Ishikawa (cell line): ENCODE data around the gene STRA6.

Source experiments
- EP300 ChIP-seq: IDR thresholded peaks from 2 replicates; pipeline ENCODE4 v1.6.1; 2012; ENCODE audit warnings: borderline replicate concordance
- TAF1 ChIP-seq: IDR thresholded peaks from 2 replicates; pipeline ENCODE4 v1.6.1; 2012; ENCODE audit warnings: low read depth, mild to moderate bottlenecking
- TF ChIP-seq, protein P1 (sequence below): IDR thresholded peaks from 2 replicates; pipeline ENCODE4 v1.6.1; 2012; ENCODE audit warnings: low read depth, mild to moderate bottlenecking

GRCh38 chr15:74250266-74250665 lies 47.7 kb upstream of the STRA6 start:
- no peak for TF ChIP-seq TAF1
- TF ChIP-seq, protein P1, sequence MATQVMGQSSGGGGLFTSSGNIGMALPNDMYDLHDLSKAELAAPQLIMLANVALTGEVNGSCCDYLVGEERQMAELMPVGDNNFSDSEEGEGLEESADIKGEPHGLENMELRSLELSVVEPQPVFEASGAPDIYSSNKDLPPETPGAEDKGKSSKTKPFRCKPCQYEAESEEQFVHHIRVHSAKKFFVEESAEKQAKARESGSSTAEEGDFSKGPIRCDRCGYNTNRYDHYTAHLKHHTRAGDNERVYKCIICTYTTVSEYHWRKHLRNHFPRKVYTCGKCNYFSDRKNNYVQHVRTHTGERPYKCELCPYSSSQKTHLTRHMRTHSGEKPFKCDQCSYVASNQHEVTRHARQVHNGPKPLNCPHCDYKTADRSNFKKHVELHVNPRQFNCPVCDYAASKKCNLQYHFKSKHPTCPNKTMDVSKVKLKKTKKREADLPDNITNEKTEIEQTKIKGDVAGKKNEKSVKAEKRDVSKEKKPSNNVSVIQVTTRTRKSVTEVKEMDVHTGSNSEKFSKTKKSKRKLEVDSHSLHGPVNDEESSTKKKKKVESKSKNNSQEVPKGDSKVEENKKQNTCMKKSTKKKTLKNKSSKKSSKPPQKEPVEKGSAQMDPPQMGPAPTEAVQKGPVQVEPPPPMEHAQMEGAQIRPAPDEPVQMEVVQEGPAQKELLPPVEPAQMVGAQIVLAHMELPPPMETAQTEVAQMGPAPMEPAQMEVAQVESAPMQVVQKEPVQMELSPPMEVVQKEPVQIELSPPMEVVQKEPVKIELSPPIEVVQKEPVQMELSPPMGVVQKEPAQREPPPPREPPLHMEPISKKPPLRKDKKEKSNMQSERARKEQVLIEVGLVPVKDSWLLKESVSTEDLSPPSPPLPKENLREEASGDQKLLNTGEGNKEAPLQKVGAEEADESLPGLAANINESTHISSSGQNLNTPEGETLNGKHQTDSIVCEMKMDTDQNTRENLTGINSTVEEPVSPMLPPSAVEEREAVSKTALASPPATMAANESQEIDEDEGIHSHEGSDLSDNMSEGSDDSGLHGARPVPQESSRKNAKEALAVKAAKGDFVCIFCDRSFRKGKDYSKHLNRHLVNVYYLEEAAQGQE = no peak
- no peak for TF ChIP-seq EP300
